C1 segment of cervical spinal cord (tissue), 14 donors: ENCODE data around the gene PML.

Experiments
- DNase-seq, 14 donors: peaks; one replicate each; lab custom pipeline; 2025; lab: John Stamatoyannopoulos, UW

PML gene, protein sequence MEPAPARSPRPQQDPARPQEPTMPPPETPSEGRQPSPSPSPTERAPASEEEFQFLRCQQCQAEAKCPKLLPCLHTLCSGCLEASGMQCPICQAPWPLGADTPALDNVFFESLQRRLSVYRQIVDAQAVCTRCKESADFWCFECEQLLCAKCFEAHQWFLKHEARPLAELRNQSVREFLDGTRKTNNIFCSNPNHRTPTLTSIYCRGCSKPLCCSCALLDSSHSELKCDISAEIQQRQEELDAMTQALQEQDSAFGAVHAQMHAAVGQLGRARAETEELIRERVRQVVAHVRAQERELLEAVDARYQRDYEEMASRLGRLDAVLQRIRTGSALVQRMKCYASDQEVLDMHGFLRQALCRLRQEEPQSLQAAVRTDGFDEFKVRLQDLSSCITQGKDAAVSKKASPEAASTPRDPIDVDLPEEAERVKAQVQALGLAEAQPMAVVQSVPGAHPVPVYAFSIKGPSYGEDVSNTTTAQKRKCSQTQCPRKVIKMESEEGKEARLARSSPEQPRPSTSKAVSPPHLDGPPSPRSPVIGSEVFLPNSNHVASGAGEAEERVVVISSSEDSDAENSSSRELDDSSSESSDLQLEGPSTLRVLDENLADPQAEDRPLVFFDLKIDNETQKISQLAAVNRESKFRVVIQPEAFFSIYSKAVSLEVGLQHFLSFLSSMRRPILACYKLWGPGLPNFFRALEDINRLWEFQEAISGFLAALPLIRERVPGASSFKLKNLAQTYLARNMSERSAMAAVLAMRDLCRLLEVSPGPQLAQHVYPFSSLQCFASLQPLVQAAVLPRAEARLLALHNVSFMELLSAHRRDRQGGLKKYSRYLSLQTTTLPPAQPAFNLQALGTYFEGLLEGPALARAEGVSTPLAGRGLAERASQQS

DNA sequence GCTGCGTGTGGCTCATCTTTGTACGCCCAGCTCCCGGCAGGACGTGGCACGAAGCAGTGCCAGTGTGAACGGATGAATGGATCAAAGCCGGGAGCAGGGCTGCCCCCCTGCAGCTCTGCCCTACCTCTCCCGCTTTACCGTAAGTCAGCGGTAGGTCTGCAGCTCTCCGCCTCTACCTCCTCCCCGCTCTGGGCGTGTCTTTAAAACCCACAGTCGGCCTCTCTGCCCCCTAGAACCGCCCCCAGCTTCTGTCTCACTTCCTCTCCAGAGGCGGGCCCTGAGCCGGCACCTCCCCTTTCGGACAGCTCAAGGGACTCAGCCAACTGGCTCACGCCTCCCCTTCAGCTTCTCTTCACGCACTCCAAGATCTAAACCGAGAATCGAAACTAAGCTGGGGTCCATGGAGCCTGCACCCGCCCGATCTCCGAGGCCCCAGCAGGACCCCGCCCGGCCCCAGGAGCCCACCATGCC lies at the start of gene PML:
PML (plus strand) TSS at position 304 of the 471 bp plus-strand sequence; CDS start at position 401, 97 bp downstream.
- DNase-seq, result peak in 13 of 14 donors; percentile 73 to 97 (median 90)

DNA sequence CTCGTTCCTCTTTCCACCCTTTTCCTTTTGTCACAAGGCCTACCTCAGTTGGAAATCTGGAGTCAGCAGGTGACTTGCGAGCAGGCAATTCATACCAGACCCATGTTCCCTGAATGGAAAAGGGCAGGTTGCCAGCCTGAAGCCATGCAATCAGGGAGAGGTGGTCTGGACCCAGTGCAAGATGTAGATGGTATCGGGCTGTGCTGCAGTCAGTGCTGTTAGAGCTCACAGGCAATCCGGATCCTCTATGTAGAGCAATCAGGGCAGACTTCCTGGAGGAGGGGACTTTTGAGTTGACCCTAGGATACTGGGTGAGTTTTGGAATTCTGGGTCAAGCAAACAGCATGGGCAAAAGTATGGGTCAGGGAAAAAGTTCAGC lies 49.4 kb upstream of the PML start:
- DNase-seq, result no peak

DNA sequence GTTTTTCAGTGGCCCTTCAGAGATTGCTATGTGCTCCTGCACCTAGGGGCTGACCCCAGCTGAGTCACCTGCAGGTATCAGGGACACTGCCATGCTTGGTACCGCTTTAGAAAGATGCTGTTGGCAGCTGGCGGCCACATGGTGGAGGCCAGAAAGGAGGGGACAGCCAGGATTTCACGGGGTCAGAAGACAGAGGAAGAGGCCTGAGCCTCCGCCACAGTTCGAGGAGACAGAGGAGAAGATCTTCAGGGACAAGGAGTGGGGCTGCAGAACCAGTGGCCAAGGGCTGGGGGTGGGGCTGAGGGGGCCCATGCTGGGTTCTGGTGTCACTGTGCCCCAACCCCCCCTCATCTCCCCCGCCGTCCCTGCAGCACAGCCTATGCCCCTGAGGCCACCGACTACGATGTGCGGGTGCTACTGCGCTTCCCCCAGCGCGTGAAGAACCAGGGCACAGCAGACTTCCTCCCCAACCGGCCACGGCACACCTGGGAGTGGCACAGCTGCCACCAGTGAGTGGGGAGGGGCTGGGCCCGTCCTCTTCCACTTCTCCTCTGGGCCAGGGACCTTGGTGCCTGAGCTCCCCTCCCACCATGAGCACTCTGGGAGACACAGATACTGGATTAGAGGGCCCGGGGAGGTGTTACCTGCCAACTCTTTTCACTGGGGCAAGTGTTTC lies 48.3 kb upstream of the PML start:
- DNase-seq, result no peak

DNA sequence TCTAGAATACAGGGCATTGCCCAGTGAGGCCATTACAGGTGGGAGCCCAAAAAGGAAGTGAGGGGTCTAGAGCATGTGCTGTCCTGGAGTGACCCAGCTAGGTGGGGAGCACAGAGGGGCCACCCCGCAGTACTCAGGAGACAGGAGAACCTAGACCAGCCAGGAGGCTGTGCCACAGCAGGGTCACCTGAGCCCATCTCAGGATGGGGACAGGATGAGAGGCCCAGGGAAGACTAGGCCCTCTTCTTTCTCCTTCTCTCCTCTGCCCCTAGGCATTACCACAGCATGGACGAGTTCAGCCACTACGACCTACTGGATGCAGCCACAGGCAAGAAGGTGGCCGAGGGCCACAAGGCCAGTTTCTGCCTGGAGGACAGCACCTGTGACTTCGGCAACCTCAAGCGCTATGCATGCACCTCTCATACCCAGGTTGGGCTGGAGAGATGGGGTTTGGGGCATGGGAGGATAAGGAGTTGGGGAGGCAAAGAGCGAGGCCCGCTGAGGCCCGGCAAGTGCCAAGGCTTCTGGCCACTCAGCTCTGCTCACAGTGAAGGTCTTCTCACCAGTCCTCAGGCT lies 47.6 kb upstream of the PML start:
- no peak for DNase-seq

DNA sequence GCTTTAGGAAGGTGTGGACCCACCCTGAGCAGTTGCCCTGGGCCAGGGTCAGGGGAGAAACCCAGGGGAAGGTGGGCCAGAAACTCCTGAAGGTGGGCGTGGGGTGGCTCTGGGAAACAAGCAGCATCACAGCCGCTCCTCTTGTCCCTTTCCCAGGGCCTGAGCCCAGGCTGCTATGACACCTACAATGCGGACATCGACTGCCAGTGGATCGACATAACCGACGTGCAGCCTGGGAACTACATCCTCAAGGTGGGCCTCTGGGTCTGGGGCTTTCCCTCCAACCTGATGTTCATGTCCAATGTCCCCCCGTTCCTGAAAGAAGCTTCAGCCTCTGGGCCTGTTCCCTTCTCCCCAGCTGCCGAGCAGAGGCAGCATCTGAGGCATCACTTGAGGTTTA lies 46.9 kb upstream of the PML start:
- DNase-seq, result no peak

DNA sequence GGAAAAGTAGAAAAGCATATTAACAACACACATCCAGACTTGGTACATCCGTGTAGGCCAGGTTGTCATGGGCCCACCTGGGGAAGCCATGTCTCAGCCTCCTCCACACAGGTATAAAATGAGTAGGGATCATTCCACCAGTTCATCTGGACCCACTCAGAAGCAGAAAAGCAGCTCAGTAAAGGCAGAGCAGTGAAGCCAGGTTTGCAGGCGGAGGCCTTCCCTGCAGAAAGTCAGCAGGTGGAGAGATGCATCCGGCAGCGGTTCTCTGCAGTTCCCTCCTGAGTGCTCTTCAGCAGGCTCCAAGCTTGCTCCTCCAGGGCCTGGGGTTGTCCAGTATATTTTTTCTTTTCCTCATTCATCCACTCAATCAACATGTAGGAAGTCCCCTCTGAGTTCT lies 46.1 kb upstream of the PML start:
- DNase-seq, result no peak

DNA sequence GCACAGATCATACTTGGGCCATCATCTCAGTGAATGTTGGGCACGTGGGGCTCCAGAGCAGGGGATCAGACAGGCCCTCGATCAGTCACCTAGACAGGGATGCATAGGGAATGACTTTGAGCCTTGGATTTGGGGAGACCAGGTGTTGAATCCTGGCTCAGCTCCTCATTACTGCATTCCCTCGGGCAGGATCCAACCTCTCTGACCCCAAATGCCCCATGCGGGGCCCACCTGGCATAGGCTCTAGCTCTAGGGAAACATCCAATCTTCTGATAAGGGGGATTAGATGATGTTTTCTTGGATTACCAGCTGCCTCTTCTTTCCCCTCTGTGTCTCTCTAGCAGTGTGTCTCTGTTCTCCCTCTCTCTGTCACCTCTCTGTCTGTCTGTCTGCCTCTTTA lies 45.5 kb upstream of the PML start:
- no peak for DNase-seq

DNA sequence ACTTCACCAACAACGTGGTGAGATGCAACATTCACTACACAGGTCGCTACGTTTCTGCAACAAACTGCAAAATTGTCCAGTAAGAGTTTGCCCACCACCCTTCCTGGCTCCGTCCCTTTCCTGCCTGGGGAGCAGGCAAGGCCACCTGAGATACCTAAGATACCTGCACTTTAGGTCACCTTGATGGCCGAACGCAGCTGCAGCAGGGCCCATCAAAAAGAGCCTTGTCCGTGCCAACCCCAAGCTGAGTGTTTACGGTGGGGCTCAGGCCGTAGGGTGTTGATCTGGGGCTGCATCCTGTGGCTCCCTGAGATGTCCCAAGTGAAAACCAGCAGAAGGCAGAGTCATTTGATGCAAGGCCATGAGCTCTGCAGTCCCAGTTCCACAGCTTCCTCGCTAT lies 45.0 kb upstream of the PML start:
- no peak for DNase-seq

DNA sequence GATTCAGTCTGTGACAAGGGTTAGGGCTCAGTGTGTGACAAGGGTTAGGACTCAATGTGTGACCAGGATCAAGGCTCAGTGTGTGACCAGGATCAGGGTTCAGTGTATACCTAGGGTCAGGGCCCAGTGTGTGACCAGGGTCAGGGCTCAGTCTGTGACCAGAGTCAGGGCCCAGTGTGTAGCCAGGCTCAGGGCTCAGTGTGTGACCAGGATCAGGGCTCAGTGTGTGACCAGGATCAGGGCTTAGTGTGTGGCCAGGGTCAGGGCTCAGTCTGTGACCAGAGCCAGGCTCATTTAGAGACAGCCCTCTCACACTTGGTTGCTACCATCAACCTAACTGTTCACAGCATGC lies 44.1 kb upstream of the PML start:
- no peak for DNase-seq

DNA sequence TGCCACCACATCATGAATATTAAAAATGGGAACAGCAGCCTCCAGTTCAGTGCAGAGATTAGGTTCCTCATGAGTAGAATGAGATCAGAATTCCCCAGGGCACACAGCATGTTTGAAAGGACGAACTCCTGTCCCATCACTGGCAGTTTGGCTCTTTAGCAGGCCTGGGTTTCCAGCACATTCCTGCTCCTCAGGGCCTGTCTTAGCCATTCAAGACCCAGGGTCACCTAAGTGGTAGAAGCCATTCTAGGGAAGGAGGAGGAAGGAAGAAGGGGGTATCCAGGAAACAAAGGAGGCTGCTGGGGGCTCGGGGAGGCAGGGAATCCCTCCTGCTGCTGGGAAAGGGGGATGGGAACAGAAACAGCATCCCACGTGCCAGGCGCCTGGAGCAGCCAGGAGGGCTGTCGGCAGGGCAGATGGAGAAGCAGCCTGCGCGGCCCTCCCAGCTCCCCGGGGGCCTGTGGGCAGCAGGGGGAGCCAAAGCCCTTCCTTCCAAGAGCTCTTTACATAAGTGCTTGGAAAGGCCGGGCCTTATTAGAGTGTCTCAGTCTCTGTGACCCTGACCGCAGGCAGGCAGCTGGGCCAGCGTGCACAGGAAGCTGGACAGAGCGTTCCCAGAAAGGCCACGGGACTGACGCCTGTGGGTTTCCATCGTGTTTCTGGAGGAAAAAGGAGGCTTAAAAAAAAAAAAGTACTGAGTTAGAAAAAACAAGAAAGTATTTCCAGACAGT lies 43.5 kb upstream of the PML start:
- DNase-seq, result peak in 13 of 14 donors; percentile 15 to 90 (median 74)

DNA sequence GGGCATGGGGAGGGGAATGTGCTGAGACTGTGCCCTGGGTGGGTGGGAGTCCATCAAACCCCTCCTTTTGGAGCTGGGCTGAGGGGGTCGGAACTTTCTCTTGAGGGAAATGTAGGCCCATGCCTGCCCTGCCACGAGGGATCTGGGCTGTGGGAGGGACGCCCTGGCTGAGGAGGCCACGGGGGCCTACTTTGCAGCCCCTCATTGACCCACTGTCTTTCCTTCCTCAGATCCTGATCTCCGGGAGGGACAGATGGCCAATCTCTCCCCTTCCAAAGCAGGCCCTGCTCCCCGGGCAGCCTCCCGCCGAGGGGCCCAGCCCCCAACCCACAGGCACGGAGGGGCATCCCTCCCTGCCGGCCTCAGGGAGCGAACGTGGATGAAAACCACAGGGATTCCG lies 42.9 kb upstream of the PML start:
- DNase-seq, result peak in 1 of 14 donors; percentile 51

DNA sequence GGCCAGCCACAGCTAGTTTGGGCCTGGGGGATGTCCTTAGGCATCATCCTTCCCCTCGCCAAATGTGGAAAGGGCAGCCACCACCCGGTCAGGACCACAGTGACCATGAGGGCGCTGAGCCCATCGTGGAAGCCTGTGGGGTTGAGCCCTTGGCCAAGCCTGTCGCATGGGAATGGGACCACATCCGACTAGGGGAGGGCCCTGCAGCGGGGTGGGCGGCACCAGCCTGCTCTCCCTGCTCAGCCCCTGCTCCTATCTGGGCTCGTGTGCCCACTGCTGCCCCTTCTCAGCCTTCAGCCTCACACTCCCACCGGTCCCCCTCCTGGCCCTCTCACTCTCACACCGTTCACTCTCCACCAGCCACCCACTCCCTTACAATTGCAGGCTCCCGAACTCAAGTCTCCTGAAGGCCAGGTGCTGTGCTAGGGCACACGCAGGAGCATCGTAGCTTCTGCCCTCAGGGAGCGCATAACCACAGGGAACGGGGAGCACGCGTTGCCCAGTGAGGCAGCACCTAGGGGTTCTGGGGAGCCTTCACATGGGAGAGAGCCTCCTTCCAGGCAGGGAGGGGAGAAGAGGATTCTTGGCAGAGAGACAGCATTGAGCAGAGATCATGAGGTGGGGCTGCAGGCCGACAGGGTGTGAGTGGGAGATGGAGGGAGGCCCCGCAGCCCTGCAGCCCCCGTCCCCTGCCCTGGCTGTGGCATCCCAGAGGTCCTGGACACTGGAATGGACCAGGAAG lies 42.2 kb upstream of the PML start:
- DNase-seq, result no peak

DNA sequence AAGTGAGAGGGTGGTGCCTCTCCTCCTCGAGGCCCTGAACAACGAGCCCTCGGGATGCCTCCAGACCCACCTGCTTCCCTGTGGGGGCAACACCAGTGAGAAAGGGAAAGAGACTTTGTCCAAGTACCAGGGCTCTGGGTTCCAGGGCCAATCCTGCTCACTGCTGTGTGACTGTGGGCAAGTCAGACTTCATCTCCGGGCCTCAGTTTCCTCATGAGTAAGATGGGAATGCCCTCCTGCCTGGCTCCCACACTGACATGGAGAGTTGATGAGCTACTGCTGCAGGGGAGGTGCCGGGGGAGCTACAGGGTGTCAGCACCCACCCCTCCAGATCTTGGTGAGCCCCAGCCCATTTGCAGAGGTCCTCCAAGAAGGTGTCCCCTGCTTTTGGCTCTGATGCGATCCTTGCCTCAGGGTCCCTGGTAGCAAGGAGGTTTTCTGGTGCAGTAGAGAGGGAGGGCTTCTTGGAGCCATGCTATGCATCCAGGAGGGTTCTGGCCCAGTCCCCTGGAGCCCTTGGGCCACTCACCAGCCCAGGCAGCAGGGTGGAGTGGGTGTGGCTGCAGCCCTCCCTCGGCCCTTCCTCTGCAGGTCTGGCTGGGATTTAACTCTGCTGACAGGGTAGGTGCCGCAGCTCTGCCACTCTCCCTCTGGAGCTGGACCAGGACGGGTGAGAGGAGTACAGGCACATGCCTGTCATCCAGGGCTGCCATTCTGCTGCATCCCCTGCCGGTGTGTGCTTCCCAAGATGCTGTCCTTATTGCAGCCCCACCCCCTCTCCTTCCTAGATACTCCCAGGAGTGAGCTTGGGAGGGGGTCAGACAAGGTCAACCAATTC lies 41.4 kb upstream of the PML start:
- no peak for DNase-seq

DNA sequence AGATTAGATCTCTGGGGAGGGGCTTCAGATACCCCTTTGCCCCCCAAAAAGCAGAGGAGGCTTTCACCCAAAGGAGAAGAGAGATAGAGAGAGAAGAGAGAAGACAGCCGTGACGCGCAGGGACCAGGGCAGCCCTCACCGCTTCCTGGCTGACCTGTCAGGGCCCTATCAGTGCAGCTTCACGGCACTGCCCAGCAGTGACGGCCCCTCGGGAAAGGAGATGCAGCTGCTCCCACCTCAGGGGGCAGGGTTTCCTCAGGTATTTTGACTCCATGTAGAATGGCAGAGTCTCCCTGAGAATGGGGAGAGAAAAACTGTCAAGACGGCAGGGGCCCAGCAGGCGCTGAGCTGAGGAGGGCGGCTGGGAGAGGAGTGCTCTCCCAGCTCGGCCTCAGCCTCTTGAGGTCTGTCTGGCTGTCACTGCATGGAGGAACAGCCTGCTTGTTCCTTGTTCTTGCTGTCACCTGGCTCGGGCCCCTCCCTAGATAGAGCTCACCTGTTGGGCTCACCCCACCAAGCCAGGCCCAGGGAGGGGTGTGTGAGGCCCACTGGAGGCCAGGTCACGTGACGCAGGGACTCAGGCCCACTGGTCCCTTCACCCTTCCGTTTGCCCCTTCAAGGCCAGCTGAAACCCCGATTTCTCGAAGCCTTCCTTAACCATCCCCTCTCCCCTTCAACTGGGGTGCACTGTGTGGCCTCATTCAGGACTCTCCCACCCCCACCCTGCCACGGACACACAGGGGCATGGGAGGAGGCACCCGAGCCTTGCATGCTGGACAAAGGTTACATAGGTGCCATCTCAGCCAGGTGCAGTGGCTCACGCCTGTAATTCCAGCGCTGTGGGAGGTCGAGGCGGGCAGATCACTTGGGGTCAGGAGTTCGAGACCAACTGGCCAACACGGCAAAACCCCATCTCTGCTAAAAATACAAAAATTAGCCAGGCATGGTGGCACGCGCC lies 40.0 kb upstream of the PML start:
- DNase-seq, result no peak

DNA sequence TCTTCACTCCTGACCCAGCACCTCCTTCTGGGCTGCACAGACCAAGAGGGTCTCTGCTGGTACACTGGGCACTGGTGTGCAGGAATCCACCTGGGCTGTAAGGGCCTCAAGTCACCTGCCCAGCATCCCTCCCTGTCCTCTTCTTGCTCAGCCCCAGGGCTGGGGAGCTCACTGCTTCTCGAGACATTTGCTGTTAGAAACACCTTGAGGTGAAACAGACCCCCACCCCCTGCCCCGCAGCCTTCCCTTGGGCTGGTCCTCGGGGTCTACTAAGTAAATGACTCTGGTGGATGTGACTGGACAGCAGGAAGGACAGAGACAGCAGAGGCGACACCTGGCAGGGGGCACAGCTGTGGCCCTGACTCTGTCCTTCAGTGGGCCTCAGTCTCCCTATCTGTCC lies 39.2 kb upstream of the PML start:
- no peak for DNase-seq

DNA sequence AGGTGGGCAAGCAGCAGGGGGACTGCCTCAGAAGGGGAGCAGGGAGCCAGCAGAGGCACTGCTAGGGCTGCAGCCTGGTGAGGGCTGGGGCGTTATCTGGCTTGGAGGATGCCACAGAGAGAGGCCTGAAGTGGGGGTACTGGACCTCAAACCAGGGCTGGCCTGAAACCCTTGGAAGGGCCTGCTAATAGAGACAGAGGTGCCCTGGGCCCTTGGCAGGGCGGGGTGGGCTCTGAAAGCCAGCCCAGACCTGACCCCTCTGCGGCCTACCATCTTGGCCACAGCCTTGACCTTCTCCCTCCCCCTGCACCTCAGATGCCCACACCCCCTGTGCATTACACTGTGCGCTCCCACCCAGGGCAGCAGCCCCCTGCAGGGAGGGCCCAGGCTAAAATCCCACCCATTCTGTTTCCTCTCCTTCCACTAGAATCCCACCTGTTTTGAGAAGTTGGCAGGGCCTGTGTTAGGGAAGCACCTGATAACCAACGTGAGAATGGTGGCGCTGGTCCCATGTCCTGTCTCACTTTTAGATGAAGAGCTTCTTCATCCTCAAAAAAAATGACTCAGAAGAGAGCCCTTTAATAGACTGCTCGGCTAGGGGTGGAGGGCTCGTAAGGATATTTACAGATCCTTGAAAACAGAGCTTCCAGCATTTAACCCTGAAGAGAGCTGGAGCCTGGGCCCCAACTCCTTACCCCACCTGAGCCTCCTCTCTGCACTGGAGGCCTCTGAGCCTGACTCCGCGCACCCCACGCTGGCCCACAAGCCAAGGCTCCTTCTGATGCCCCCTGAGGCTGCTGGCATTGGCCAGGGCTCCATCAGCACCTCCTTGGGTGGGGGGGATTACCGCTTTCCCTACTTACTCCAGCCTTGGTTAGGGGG lies 38.4 kb upstream of the PML start:
- DNase-seq, result no peak

DNA sequence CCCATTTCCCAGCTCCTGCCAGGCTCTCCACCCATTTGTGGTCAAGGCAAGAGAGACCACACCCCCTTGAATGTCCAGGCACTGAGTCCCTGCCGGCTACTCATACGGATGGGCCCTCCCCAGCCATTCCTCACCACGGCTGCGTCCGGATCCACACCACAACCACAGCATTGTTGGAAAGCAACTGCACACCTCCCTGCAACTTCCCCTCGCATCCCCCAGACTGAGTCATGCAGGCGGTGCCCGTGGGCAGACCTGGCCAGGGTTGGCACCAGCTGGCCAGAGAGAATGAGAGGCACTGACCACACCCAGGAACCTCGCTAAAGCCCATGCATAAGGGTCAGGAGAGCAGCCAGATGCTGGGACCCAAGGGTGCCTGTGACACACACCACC lies 37.8 kb upstream of the PML start:
- DNase-seq, result no peak
